Umbilical cord (tissue), 1 donor: ENCODE data around the gene TOMM34. TPM values are rescaled to one million over a fixed set of nuclear protein-coding genes. Genes with fewer than 3 reads are reported as not detected.

Source experiments
- total RNA-seq: library from RNA; depleted of rRNA; stranded (reverse); fragments of >200 nt; gene quantifications from one replicate; pipeline ENCODE4 v1.2.3, GENCODE V29; 2014; ENCODE audit warnings: low replicate concordance; ENCODE audit not compliant: insufficient read depth

The TOMM34 gene
- total RNA-seq, 1 donor from 2014 or later = 7.2 TPM

Other genes with a start within 250 kb of the TOMM34 start
- 7.5 TPM for gene CCN5, start 245.0 kb downstream of the TOMM34 start, total RNA-seq
- 0.96 TPM for gene KCNK15, start 214.5 kb downstream of the TOMM34 start, total RNA-seq
- gene RIMS4, start 149.9 kb downstream of the TOMM34 start, total RNA-seq = 2.9 TPM
- 57.5 TPM for gene YWHAB, start 74.7 kb downstream of the TOMM34 start, total RNA-seq
- 6.5 TPM for gene PABPC1L, start 50.3 kb downstream of the TOMM34 start, total RNA-seq
- gene STK4, start 6.1 kb upstream of the TOMM34 start, total RNA-seq = 34.4 TPM
- gene KCNS1, start 140.7 kb upstream of the TOMM34 start, total RNA-seq = 2.4 TPM
- gene WFDC5, start 154.8 kb upstream of the TOMM34 start, total RNA-seq = 1.2 TPM
- not detected for gene WFDC12, start 164.1 kb upstream of the TOMM34 start, total RNA-seq
- gene PI3, start 214.5 kb upstream of the TOMM34 start, total RNA-seq = not detected
- gene SEMG1, start 246.6 kb upstream of the TOMM34 start, total RNA-seq = 6.0 TPM